GM18873 (cell line): ENCODE data around the gene MYL5.
"Not testable (repeated sequence)": the region's sequence is repeated elsewhere in the genome, so short reads cannot be mapped to it uniquely, and the experiment has no call there.

Experiments used
- ATAC-seq: cut with Tn5 transposase; IDR thresholded peaks from one replicate; pipeline ENCODE4 v1.9.1; 2021; ENCODE audit warnings: mild to moderate bottlenecking, moderate library complexity, moderate number of reproducible peaks; ENCODE audit not compliant: unreplicated experiment, low FRiP score

Gene MYL5

DNA sequence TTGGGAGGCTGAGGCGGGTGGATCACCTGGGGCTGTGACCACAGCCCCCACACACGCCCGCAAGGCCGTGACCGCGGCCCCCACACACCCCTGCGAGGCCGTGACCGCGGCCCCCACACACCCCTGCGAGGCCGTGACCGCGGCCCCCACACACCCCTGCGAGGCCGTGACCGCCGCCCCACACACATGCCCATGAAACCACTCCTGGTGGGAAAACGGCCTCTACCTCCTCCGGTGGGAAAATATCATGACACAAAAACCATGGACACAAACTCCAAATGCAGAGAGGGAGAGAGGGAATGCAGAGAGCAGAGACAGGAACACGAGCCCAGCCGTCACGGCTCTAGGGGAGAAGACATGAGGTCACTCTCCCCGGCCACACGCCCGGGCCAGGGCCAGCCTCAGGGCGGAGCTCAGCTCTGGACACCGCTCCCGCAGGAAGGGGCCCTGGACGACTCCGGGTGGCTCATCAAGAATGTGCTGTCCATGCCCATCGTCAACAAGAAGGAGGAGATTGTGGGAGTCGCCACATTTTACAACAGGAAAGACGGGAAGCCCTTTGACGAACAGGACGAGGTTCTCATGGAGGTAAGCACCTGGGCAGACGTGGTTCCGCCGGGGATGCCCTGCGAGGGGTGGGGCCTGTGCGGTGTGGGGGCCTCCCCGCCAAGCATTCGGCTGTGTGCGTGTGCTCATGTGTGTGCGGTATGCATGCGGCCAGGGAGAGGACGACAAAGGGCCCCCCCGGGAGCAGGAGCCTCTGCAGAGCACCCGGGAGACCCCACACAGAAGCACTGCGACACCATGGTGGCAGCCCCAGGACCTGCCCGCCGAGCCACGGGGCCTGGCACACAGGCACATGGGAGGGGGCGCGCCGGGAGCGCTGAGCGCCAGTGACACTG is 17.7 kb upstream of the MYL5 start:
- ATAC-seq: no peak

DNA sequence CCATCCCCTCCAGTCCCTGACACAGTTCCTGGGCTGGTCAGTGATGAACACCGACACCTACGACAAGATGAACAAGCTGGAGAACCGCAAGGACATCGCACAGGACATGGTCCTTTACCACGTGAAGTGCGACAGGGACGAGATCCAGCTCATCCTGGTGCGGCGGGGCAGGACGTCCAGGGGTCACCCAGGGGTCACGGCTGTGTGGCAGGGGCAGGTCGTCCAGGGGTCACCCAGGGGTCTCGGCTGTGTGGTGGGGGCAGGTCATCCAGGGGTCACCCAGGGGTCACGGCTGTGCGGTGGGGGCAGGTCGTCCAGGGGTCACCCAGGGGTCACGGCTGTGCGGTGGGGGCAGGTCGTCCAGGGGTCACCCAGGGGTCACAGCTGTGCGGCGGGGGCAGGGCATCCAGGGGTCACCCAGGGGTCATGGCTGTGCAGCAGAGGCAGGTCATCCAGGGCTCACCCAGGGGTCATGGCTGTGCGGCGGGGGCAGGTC is 17.0 kb upstream of the MYL5 start:
- ATAC-seq: no peak

DNA sequence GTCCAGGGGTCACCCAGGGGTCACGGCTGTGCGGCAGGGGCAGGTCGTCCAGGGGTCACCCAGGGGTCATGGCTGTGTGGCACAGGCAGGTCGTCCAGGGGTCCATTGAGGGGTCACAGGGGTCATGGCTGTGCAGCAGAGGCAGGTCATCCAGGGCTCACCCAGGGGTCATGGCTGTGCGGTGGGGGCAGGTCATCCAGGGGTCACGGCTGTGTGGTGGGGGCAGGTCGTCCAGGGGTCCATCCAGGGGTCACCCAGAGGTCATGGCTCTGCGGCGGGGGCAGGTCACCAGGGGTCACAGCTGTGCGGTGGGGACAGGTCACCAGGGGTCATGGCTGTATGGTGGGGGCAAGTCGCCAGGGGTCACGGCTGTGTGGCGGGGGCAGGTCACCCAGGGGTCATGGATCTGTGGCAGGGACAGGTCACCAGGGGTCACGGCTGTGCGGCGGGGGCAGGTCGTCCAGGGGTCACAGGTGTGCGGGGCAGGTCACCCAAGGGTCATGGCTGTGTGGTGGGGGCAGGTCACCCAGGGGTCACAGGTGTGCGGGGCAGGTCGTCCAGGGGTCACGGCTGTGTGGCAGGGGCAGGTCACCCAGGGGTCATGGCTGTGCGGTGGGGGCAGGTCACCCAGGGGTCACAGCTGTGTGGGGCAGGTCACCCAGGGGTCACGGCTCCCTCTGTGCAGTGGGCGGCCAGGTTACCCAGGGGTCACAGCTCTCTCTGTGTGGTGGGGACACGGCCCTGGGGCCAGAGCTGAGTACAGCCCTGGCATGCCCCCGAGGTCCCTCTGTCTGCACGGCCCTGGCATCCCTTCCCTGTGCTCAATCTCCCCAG is 16.3 kb upstream of the MYL5 start:
- no peak for ATAC-seq

DNA sequence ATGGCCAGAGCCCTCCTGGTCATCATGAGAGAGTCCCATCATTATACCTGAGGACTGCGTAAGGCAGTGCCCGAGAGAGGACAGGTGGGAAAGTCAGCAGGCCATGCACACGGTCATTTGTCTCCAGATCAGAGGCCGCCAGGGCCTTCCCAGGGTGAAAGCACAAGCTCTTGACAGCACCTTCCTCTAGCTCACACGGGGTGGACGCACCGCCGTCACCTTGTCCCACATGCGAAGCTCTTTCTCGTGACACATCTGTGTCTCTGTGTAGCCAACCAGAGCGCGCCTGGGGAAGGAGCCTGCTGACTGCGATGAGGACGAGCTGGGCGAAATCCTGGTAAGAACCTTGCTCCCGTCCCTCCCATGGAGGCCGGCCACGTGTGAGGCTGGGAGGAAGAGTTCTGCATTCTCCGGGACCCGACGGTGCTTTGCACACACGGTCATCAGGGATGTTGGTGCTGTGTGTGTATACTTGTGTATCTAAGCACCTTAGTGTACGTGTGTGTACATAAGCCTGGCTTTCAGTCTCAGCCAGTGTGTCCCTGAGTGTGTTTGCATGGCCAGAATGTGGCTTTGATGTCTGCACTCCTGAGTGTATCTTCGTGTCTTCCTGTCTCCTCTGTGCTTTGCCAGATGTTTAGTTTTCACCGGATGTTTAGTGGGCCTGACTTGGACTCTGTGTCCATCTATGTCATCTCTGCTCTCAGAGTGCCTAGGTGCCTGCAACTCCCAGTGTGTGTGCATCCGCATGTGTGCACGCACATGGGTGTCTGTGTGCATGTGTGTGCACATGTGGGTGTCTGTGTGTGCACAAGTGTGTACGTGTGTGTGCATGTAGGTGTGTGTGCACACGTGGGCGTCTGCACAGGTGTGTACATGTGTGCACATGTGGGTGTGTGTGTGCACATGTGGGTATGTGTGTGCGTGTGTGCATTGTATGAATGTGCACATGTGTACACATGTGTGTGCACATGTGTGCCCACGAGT is 15.4 kb upstream of the MYL5 start:
- no peak for ATAC-seq

DNA sequence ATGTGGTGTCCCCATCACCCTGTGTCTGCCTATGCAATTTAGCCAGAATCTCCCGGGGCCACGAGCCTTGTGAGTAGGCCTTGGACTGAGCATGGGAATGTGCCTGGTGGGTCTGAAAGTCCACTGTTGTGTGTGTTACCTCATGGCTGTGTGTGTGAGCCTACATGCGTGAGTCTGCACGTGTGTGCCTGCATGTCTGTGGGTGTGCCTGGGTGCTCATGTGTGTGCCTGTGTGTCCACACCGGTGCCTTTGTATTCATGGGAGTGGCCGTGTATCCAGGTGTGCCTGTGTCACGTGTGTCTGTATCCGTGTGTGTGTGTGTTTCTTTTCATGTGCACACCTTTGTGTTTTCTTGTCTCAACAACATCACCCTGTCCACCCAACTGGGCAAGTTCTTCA is 14.5 kb upstream of the MYL5 start:
- no peak for ATAC-seq

DNA sequence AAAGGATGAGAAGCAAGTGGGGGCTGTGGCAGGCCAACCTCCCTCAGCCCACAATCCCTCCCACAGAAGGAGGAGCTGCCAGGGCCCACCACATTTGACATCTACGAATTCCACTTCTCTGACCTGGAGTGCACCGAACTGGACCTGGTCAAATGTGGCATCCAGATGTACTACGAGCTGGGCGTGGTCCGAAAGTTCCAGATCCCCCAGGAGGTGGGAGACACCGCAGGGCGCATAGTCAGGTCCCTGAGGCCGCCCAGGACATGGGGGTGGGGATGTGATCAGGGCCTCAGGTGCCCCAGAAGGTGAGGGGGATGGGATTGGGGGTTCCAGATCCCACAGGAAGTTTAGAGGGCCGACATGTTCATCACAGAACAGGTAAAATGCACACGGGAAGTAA is 13.9 kb upstream of the MYL5 start:
- no peak for ATAC-seq

DNA sequence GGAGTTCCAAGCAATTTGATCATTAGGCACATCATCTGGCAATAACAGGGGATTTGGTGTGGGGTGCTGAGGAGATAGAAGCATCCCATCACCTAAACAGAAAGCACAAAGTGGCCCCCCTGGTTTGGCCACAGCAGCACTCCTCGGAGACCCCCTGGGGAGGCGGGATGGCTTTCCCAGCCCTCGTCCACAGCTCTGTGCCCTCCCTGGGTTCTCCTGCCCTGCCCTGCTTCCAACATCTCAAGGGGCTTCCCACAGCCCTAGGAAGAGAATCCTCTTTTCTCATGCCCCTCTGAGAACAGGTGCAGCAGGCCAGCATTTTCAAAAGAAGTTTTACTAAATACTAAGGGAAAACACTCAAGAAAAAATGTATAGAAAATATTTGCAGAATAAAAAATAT is 13.1 kb upstream of the MYL5 start:
- no peak for ATAC-seq

DNA sequence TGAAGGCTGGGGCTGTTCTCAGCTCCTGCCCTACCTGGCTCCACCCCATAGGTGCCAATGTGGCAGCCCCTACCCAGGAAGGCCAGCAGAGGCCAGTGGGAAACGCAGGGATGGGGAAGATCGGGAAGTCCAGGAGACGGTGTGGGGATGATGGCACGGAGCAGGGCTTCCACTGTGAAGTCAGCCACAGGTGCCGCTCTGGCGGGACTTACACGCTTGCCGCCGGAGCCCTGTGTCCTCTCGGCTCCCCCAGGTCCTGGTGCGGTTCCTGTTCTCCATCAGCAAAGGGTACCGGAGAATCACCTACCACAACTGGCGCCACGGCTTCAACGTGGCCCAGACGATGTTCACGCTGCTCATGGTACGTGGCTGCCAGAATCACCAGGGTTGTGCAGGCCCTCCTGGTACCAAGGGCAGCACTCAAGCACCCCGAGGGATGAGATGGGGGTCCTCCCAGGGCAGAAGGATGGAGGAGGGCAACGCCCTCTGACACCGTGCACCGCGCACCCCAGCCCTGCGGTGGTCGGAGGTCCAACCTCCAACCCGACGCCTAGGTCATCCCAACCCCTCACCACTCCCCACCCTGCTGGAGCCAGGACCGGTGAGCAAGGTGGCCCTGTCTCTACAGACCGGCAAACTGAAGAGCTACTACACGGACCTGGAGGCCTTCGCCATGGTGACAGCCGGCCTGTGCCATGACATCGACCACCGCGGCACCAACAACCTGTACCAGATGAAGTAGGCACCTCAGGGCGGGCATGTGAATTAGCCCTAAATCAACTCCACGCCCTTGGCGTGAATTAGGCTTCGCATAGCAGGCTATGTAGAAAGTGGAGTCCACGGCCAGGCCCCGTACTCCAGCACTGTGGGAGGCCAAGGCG is 12.2 kb upstream of the MYL5 start:
- no peak for ATAC-seq

DNA sequence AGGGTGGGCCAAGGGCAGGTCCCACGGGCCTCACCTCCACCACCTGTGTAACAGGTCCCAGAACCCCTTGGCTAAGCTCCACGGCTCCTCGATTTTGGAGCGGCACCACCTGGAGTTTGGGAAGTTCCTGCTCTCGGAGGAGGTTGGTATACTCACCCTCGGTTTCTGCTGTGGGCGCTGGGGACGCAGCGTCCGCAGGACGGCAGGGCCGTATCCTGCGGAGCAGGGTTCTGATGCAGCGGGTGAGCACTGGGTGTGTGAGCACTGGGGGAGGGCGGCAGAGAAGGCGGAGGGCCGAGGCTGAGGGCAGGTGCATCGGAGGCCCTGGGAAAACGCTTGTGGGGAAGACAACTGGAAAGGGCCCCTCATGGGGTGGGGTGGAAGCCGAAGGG is 11.3 kb upstream of the MYL5 start:
- ATAC-seq: no peak

DNA sequence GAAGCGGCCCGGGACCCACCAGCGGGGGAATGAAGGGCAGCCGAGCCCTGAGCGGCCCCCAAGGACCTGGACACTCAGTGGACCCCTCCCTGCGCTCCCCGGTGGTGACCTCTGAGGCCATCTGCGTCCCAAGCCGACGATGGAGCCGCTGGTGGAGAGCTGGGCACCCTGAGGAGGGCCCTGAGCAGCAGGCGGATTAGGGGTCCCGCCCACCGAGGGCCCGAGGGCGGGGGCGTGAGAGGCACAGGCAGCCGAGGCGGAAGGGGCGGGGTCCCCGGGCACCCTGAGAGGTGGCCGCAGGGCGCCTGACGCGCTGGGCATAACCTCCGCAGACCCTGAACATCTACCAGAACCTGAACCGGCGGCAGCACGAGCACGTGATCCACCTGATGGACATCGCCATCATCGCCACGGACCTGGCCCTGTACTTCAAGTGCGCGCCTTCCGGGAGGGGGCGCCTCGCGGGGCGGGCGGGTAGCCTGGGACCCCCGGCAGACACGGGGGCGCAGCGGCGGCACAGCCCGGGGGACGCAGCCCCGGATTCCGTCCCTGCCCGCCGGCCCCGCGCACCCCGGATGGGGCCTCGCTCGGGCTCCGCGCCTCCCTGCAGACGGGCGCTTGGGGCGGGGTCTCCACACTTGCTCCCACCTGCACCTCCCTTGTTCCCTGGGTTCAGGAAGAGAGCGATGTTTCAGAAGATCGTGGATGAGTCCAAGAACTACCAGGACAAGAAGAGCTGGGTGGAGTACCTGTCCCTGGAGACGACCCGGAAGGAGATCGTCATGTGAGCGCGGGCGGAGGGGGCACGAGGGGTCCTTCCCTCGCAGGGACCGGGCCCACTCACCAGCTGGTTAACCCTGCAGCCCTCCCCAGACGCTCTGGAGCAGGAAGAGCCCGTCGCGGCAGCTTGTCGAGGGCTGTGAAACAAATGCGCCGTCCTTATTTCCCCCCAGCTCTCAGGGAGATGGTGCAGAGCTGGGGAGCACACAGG is 10.6 kb upstream of the MYL5 start:
- ATAC-seq: no peak

DNA sequence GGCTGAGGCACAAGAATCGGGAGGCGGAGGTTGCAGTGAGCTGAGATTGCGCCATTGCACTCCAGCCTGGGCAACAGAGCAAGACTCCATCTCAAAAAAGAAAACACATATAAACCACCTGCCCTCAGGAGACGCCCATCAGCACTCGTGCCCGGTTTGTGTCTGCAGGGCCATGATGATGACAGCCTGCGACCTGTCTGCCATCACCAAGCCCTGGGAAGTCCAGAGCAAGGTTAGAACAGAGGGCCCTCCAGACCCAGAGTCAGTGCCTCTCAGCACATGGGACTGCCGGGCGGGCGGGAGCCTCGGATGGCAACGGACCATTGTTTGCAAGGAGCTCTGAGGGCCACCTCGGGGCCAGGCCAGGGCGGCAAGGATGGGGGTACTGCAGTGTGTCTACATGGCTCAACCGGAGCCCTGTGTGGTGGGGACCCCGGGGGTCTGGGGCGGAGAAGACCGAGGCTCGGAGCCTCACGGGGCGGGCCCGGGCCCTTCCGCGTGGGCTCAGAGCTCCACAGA is 9.6 kb upstream of the MYL5 start:
- ATAC-seq: no peak

DNA sequence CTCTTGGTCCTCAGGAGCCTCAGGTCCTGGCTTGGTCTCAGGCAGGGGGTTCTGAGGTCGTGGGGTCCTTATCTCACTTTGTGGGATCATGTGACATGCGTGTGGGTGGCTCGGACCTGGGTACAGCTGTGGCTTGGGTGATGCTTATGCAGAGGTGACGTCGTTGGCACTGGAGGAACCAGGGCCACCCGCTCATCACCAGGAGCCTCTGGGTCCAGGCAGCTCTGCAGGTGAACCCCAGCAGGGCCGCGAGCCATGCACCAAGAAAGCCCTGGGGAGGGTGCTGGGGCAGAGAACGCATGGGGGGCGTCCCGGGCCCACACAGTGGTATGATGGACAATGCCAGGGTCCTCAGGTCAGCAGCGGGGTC is 9.0 kb upstream of the MYL5 start:
- ATAC-seq: no peak

DNA sequence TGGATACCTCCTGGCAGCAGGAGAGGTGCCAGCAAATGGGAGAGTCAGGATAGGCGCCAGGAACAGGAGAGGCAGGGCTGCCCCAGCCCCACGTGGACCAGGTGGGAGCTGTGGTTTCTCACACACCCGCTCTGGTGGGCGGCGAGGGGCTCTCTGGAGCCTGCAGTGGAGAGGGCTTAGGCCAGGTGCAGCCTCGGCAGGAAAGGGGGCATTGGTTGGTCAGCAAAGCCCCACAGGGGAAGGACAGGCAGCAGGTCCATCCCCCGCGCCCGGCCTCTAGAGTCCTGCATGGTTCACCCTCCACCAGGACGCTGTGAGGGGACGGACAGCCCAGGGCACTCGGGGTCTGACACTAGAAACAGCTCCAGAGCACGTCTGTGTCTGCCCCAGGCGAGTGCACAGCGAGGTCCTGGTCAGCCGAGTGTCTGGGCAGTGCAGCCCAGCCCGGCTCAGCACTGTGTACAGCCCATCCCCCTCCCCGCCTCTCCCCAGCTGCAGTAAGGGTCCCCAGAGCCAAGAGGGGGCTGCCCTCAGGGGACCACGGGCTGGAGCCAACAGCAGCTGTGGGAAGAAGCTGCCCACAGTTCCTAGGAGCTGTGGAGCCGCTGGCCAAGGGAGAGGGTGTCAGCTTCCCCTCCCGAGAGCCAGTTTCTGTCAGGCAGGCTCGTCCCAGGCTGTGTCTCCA is 8.4 kb upstream of the MYL5 start:
- no peak for ATAC-seq

DNA sequence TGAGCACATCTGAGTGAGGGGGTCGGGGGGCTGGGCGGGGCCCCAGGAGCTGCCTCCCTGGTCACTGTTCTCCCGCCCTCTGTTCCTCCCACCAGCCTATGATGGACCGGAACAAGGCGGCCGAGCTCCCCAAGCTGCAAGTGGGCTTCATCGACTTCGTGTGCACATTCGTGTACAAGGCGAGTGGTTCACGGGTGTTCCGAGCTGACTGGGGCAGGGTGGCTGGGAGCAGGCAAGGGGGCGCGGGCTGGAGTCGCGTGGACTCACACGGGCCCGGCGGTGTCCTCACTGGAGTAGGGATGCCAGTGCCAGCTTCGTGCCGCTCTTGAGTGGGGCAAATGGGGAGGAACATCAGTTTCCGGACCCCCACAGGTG is 7.9 kb upstream of the MYL5 start:
- no peak for ATAC-seq

DNA sequence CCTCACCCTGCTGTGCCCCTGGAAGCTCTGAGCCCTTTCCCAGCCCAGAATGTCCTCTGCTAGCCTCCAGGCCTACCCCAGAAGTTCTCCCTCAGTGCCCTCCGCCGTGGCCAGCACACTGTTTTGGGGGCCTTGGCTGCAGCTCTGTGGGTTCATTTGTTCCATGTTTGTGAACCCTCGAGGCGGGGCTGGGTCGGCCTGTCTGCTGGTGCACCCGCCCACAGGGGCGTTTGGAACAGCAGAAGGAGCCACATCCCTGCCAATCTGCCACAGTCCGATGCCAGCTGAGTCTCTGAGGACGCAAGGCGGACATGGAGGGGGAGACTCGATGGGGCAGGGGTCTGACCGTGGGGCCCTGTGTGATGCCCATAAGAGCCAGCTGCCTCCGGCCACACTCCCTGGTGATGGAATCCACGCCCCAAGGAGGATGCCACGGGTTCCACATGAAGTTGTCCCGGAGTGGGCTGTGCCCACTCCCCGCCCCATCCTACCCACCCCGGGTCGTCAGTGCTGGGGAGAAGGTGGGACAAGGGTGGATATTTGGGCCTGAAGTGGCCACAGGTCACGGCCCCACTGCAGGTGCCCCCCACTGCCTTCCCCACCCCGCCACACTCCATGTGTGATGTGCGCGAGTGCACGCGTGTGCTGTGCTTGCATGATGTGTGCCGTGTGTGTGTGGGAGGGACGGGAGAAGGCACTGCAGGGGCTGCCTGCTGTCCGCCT is 7.4 kb upstream of the MYL5 start:
- ATAC-seq: no peak

DNA sequence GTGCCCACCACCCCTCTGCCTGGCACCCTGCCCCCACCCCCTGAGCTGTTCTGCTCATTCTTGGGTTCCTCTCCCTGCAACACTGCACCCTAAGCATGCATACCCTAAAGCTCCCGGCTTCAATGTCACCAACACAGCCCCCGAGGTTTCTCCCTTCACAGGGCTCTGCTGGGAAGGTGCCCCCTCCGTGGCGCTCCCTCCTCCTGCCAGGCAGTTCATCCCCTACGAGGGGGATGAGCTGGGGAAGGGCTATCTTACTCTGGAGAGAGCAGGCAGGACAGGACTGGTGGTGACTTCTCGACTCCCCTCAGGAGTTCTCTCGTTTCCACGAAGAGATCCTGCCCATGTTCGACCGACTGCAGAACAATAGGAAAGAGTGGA is 6.8 kb upstream of the MYL5 start:
- ATAC-seq: no peak

DNA sequence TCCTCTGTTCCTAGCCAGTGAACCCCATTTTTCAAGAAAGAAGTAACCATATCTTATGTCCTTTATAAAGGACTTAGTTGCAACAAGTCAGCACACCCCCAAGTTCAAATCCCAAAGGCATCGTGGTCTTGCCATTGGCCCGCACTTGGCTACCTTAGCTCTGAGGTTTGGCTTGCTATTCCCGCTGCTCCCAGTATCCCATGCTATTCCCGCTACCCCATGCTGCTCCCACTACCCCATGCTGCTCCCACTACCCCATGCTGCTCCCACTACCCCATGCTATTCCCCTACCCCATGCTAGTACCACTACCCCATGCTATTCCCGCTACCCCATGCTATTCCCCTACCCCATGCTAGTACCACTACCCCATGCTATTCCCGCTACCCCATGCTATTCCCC is 6.1 kb upstream of the MYL5 start:
- not testable (repeated sequence) for ATAC-seq
